ENCODE results near the gene NASP. TPM values are rescaled to one million over a fixed set of nuclear protein-coding genes. Genes with fewer than 3 reads are reported as not detected.
A peak's percentile ranks its signal among the peaks of the same experiment; 100 is the strongest.

Gene NASP
- total and polyA plus RNA-seq, 2 of the 13 experiments (the other 11 are each of a cell fraction or from before 2014, with no cell fraction given): 132 to 256 TPM

DNA sequence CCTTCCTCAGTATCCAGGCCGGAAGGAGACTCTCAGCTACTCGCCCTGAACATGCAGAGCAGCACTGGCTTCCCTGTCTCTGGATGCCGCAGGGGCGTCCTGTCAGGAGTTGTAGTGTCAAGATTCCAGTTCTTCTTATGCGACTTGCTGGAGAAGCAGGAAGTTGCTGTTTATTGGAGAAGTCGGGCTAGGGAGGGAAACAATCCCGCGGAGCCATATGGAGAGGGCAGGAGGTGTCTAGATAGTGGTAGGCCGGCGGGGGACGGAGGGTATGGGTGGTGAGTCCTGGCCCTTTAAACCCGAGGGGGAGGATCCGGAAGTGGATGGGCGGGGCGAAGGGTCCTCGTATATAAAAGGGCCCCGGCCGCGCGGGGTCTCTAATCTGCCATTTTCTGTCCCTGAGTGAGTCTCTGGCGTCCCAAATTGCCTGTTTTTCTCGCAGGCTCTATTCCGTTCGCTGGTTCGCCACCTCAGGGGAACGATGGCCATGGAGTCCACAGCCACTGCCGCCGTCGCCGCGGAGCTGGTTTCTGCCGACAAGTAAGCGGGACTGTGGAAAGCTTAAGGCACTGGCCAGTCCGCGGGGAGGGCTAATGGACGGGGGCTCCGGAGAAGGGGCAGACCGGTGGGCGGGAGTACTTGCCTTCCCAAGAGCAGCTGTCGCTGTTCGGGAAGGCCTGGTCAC, at the start of gene NASP (continued):
- no peak; the same call in 1 of the 2 replicates for TF ChIP-seq ZNF619 (CRISPR knock-in tag; IDR thresholded peaks at IDR 0.05)
- no peak for TF ChIP-seq GATAD2A (CRISPR knock-in tag; IDR thresholded peaks at IDR 0.05)
- TF ChIP-seq DR1 (CRISPR knock-in tag; IDR thresholded peaks at IDR 0.05): peak; percentile 66
- TF ChIP-seq ZNF782 (CRISPR knock-in tag; IDR thresholded peaks at IDR 0.05; ENCODE audit: borderline replicate concordance): no peak; the same call in 1 of the 2 replicates
- TF ChIP-seq, protein P1, sequence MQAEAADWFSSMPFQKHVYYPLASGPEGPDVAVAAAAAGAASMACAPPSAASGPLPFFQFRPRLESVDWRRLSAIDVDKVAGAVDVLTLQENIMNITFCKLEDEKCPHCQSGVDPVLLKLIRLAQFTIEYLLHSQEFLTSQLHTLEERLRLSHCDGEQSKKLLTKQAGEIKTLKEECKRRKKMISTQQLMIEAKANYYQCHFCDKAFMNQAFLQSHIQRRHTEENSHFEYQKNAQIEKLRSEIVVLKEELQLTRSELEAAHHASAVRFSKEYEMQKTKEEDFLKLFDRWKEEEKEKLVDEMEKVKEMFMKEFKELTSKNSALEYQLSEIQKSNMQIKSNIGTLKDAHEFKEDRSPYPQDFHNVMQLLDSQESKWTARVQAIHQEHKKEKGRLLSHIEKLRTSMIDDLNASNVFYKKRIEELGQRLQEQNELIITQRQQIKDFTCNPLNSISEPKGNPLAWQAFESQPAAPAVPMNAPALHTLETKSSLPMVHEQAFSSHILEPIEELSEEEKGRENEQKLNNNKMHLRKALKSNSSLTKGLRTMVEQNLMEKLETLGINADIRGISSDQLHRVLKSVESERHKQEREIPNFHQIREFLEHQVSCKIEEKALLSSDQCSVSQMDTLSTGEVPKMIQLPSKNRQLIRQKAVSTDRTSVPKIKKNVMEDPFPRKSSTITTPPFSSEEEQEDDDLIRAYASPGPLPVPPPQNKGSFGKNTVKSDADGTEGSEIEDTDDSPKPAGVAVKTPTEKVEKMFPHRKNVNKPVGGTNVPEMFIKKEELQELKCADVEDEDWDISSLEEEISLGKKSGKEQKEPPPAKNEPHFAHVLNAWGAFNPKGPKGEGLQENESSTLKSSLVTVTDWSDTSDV (CRISPR knock-in tag; IDR thresholded peaks at IDR 0.05): no peak
- no peak for TF ChIP-seq ZNF615 (CRISPR knock-in tag; IDR thresholded peaks at IDR 0.05; ENCODE audit: borderline replicate concordance)
- TF ChIP-seq MYNN (CRISPR knock-in tag; IDR thresholded peaks at IDR 0.05; ENCODE audit: low read depth): no peak; the same call in 1 of the 2 replicates
- TF ChIP-seq KLF13 (CRISPR knock-in tag; IDR thresholded peaks at IDR 0.05): 0 out of 2 replicates have a peak, but pooled peaks have one; percentile 49
- peak; percentile 56; the same call in 1 of the 2 replicates for TF ChIP-seq ZNF709 (CRISPR knock-in tag; IDR thresholded peaks at IDR 0.05)
- 0 out of 2 replicates have a peak, but pooled peaks have one; percentile 35 for TF ChIP-seq ZFP36L1 (CRISPR knock-in tag; IDR thresholded peaks at IDR 0.05)
- TF ChIP-seq SMYD3 (CRISPR knock-in tag; IDR thresholded peaks at IDR 0.05): no peak
- TF ChIP-seq ZNF441 (CRISPR knock-in tag; IDR thresholded peaks at IDR 0.05; ENCODE audit: borderline replicate concordance): peak; percentile 53; the same call in 1 of the 2 replicates
- TF ChIP-seq NR1H2 (CRISPR knock-in tag; IDR thresholded peaks at IDR 0.05; ENCODE audit: borderline replicate concordance, low read depth): no peak; the same call in 1 of the 2 replicates
- TF ChIP-seq, protein P2, sequence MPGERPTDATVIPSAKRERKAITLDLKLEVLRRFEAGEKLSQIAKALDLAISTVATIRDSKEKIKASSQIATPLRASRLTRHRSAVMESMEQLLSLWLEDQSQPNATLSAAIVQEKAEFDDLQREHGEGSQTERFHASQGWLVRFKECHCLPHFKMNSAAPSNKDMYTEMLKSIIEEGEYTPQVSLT (CRISPR knock-in tag; IDR thresholded peaks at IDR 0.05; ENCODE audit: borderline replicate concordance, low read depth): no peak
- TF ChIP-seq, protein P3, sequence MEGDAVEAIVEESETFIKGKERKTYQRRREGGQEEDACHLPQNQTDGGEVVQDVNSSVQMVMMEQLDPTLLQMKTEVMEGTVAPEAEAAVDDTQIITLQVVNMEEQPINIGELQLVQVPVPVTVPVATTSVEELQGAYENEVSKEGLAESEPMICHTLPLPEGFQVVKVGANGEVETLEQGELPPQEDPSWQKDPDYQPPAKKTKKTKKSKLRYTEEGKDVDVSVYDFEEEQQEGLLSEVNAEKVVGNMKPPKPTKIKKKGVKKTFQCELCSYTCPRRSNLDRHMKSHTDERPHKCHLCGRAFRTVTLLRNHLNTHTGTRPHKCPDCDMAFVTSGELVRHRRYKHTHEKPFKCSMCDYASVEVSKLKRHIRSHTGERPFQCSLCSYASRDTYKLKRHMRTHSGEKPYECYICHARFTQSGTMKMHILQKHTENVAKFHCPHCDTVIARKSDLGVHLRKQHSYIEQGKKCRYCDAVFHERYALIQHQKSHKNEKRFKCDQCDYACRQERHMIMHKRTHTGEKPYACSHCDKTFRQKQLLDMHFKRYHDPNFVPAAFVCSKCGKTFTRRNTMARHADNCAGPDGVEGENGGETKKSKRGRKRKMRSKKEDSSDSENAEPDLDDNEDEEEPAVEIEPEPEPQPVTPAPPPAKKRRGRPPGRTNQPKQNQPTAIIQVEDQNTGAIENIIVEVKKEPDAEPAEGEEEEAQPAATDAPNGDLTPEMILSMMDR (CRISPR knock-in tag; IDR thresholded peaks at IDR 0.05): no peak
- no peak; the same call in none of the 2 replicates for TF ChIP-seq FOXC1 (CRISPR knock-in tag; IDR thresholded peaks at IDR 0.05; ENCODE audit: borderline replicate concordance)
- TF ChIP-seq ZNF720 (CRISPR knock-in tag; IDR thresholded peaks at IDR 0.05): no peak; the same call in 1 of the 2 replicates
- no peak for TF ChIP-seq ZNF17 (CRISPR knock-in tag; IDR thresholded peaks at IDR 0.05)
- TF ChIP-seq, protein P4, sequence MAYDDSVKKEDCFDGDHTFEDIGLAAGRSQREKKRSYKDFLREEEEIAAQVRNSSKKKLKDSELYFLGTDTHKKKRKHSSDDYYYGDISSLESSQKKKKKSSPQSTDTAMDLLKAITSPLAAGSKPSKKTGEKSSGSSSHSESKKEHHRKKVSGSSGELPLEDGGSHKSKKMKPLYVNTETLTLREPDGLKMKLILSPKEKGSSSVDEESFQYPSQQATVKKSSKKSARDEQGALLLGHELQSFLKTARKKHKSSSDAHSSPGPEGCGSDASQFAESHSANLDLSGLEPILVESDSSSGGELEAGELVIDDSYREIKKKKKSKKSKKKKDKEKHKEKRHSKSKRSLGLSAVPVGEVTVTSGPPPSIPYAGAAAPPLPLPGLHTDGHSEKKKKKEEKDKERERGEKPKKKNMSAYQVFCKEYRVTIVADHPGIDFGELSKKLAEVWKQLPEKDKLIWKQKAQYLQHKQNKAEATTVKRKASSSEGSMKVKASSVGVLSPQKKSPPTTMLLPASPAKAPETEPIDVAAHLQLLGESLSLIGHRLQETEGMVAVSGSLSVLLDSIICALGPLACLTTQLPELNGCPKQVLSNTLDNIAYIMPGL (CRISPR knock-in tag; IDR thresholded peaks at IDR 0.05; ENCODE audit: borderline replicate concordance in 1 of 2, low read depth in 1 of 2): peak; percentile 29 to 82; a peak in 3 of 4 replicates
- no peak for TF ChIP-seq CAMTA2 (CRISPR knock-in tag; IDR thresholded peaks at IDR 0.05; ENCODE audit: borderline replicate concordance)
- no peak for TF ChIP-seq MATR3 (CRISPR knock-in tag; IDR thresholded peaks at IDR 0.05)

Measured in HepG2 (cell line).